Frontal cortex (tissue), 4 donors: Measurements from ENCODE around the gene KRT17. TPM values are rescaled to one million over a fixed set of nuclear protein-coding genes. Genes with fewer than 3 reads are reported as not detected.
A peak's percentile ranks its signal among the peaks of the same experiment; 100 is the strongest.
"Not testable (repeated sequence)": the region's sequence is repeated elsewhere in the genome, so short reads cannot be mapped to it uniquely, and the experiment has no call there.

ENCODE experiments used
- DNase-seq, 2 donors: peaks; one replicate each; pipeline ENCODE4 v3.0.0; 2012; ENCODE audit warnings: low spot score in 2 of 2
- FAIRE-seq: peaks from 2 replicates; lab custom pipeline; 2012; peaks lifted over from hg19 to GRCh38; lab: Jason Lieb, UNC
- total RNA-seq: library from RNA; depleted of rRNA; stranded (reverse); fragments of >200 nt; gene quantifications from one replicate; pipeline ENCODE4 v1.2.3, GENCODE V29; 2014
- donor health status: control.
- donor health status: control.
- donor health status: control.

KRT17 gene
- total RNA-seq, 1 donor from 2014 or later, result under 0.01 TPM

- DNase-seq, result no peak
- FAIRE-seq, result no peak
Measured at GRCh38 chr17:41654678-41655607, 30.6 kb upstream of the KRT17 start.

GRCh38 chr17:41653892-41654677, 29.7 kb upstream of the KRT17 start:
- no peak for FAIRE-seq
- no peak for DNase-seq

DNA sequence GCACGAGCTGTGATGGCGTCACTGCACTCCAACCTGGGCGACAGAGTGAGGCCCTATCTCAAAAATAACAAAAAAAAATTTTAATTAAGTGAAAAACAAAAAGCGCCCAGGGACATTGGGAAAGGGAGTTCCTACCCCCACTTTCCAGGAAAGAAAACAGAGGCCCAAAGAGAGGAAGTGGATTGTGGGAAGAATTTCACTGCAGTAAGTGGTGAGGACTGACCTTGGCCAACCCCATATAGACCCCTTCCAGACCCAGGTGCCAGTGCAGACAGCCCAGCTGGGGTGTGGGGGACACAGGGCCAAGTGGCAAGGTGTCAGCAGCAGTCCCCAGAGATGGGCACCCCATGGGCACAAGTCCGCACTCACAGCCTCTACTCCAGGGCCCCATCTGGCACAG, 29.0 kb upstream of the KRT17 start:
- DNase-seq (no peak), FAIRE-seq (no peak)

- no peak for DNase-seq
- no peak for FAIRE-seq
Measured at GRCh38 chr17:41652461-41652970, 28.1 kb upstream of the KRT17 start.

DNA sequence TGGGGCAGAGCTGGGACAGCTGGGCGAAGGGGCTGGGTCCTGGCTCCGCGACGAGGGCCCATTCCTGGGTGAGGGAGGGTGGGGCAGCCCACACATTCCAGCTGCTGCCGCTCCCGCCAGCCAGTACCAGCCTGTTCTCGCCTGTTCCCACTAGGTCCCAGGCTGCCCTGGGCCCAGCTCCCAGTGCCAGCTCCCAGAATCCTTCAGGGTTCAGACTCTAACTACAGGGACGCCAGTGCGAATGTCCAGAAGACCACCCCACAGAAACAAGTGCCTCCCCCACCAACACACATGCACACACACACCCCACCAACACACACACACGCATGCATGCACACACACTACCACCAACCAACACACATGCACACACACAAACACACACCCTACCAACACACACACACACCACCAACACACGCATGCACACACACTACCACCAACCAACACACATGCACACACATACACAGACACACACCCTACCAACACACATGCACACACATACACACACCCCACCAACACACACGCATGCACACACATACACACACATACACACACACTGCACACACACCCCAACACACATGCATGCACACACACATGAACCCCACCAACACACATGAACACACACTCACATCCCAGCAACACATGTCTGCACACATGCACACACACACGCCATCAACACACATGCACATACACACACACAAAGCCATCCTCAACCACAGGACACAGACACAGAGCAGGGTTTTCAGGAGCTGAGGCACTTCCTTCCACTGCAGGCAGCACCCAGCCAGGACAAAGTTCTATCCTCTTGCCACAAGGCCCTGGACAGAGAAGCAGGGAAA, 27.5 kb upstream of the KRT17 start:
- no peak for FAIRE-seq
- DNase-seq, result peak in 1 of 2 donors; percentile 66

DNA sequence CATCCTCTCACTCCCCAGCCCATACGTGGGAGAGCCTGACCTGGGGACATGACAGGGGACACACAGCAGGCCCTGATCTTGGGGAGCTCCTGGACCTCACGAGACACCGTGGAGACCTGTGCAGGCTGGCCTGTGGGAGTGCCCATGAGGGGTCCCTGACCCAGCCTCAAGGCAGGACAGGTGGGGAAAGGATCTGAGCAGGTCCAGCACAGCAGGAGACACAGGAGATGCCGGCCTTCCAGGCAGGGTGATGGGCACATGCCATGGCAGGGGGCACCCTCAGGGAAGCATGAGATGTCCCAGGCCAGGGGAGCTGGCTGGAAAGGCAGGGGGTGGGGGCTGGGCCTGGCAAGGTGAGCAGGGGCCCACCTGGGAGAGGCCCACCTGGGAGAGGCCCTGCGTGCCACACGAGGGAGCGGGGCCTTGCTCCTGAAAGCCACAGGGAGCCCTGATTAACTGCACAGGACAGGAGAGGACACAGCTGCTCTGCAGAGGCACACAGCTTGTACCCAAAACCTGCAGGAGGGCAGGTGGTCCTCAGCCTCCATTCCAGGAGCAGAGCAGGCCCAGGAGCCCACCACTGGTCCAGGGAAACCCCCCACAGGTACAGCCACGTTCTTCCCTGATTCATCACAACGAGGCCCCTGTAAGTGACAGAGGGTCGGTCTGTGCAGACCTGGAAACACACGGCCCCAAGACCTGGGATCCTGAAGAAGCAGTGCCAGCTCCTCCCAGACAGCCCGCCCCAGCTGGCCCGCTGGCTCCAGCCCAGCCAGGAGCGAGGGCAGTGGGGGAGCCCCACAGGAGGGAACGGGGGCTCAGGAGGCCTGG, 26.6 kb upstream of the KRT17 start:
- FAIRE-seq (no peak), DNase-seq (no peak)

DNA sequence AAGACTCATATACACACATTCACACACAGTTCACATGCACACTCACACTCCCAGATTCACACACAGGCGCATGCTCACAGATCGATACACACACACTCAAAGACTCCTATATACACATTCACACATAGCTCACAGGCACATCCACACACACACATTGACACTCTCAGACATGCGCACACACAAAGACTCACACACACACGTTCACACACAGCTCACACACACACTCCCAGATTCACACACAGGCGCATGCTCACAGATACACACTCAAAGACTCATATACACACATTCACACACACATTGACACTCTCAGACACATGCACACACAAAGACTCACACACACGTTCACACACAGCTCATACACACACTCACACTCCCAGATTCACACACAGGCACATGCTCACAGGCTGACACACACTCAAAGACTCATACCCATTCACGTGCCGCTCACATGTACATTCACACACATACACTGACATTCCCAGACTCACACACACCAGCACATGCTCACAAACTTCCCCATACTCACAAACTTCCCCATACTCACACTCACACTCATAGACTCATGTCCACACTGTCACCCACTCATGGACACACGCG, 25.6 kb upstream of the KRT17 start:
- DNase-seq, result no peak
- no peak for FAIRE-seq

- DNase-seq (peak; percentile 71 to 88), FAIRE-seq (no peak)
Measured at GRCh38 chr17:41648411-41649195, 24.2 kb upstream of the KRT17 start.

DNA sequence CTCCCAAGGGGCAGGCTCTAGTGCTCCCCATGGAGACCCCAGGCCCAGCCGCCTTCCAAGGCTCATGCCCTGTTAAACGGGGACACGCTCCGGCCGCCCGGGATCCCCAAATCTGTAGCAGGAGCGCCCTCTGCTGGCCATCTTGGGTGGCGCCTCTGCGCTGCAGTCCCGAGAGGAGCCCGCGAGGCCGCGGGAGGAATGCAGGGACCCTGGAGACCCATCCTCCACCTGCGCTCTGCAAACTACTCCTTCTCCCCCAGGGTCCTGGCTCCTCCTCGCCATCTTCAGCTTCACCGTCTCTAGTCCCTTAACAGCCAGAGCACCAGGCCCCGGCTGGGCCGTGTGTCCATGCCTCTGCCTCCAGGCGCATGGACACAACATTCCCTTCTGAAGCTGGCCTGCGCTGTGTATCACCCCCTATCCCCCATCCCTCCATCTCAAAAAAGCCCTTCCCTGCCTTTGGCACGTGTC, 23.6 kb upstream of the KRT17 start:
- FAIRE-seq (no peak), DNase-seq (peak; percentile 82 to 92)

- FAIRE-seq (peak; percentile 56), DNase-seq (no peak)
Measured at GRCh38 chr17:41647038-41647813, 22.9 kb upstream of the KRT17 start.

DNA sequence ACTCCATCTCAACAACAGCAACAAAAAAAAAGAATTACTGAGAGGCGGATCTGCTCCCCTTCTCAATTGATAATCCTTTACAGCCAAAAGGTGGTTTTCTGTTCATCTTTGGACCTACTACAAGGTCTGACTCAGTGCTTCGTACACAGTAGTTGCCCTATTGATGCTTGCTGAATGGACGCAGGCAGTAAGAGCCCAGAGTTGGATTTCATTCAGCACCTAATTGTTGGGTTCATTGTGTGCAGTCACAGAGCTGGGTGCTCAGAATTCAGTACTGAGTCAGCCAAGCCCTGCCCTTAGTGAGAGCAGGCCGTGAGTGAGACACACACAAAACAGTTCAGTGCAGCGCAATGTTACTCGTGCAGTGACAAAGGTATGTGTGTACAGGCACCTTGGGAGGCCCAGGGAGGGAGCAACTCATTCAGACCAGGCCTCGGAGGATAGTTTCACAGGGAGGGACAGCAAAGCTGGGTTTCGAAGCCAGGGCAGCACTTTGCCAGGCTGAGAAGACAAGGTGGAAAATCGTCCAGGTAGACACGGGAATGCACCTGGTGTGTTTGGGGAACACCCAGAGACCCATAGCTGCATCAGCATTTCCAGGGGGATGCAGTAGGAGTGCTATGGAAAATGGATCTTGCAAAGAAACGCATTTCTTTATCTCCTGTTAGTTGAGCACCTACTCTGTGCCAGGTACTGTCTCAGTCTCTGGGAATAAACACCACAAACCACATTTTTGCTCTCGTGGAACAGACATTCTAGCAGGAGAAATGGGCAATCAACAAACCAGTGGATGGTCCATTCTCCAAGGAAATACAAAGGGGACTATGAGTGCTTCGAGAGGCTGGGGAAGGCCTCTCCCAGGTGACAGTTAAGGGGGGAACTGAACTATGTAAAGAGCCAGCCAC, 18.1 kb upstream of the KRT17 start:
- DNase-seq (no peak), FAIRE-seq (no peak)

GRCh38 chr17:41640596-41640995, 16.2 kb upstream of the KRT17 start:
- DNase-seq, FAIRE-seq: not testable (repeated sequence)

GRCh38 chr17:41639492-41640473, 15.4 kb upstream of the KRT17 start:
- DNase-seq (no peak), FAIRE-seq (no peak)

DNA sequence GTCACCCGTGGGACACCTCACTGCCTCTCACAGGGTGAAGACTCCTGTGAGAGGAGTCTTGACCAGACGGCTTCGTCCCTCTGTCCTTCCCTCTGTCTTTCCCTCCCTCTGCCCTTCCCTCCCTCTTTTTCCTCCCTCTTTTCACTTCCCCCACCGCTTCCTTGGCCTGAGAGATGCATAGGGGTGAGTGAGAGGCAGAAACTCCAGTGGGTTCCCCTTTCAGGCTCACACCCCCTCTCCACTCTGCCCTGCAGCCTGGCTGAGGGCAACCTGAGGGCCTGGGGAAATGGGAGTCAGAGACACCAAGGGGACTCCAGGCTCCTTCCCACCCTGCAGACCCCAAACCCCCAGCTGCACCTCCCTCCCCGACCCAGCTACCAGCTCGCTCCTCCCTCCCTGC, 14.6 kb upstream of the KRT17 start:
- FAIRE-seq (no peak), DNase-seq (no peak)

DNA sequence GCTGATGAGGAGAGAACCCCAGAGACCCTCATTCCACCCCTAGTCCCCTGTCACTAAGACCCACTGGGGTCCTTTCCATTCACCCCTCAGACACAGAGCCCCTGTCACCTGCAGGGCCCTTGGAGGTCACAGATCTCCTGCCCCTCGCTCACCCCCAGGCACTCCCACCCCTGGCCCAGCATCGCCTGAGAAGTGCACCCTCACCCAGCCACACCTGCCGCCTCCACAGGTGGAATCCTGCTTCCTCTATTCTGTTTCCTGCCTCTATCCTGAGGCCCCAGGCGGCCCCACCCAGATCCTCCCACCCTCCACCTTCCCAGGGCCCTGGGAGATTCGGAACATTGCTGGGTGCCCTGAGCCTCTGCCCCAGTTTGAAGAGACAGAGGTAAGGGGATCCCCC, 13.8 kb upstream of the KRT17 start:
- no peak for FAIRE-seq

More for the DNA sequence above, 13.8 kb upstream of the KRT17 start:
- no peak for DNase-seq
